Right cardiac atrium (tissue), 5 donors: ENCODE results near the gene RSPH6A. TPM values are rescaled to one million over a fixed set of nuclear protein-coding genes. Genes with fewer than 3 reads are reported as not detected.

Source experiments
- ATAC-seq, 2 donors: fragments of 200-7000 bp; cut with Tn5 transposase; one replicate each; pipeline versions ENCODE4 v1.8.0 to v1.9.1; 2020; ENCODE audit warnings: moderate library complexity in 2 of 2, mild to moderate bottlenecking in 1 of 2
- DNase-seq, 3 donors: peaks; one replicate each; pipeline ENCODE4 v3.0.0-alpha.2; 2020
- H3K27ac ChIP-seq: one replicate; pipeline ENCODE4 v1.5.1; 2013; ENCODE audit warnings: mild to moderate bottlenecking, low read length, control low read depth, moderate library complexity
- H3K27me3 ChIP-seq: one replicate; pipeline ENCODE4 v1.6.1; 2013; ENCODE audit not compliant: control insufficient read depth, insufficient read depth
- H3K4me1 ChIP-seq: one replicate; pipeline ENCODE4 v1.6.1; 2013; ENCODE audit warnings: low read length; ENCODE audit not compliant: control insufficient read depth, insufficient read depth
- H3K4me3 ChIP-seq: one replicate; pipeline ENCODE4 v1.5.1; 2013; ENCODE audit warnings: low read length, control low read depth
- H3K9me3 ChIP-seq: one replicate; pipeline ENCODE4 v1.6.1; 2013; ENCODE audit warnings: low read length; ENCODE audit not compliant: control insufficient read depth
- WGBS: extraction: QIAGEN DNeasy Blood & Tissue Kit; methylation state at CpG from one replicate; pipeline ENCODE4 v1.1.7; 2013; 5-methylcytosine and 5-hydroxymethylcytosine counted together
- intact Hi-C, 4 donors: fragments of 100-400 bp; cut with DNase I; formaldehyde crosslinking; loops; one replicate each; pipeline versions ENCODE4 v1.11.0 to v1.14.0; 2022 to 2023
- polyA plus RNA-seq: library from polyadenylated mRNA; stranded (reverse); fragments of 200-250 nt; gene quantifications from one replicate; pipeline ENCODE4 v1.2.3, GENCODE V29; 2013
- total RNA-seq, 4 donors: library from RNA; stranded (reverse); fragmentation: NEBNext Ultra II Directional; extraction: Animal tissue kit (Norgen Biotek cat#: 25700); gene quantifications; one replicate each; pipeline ENCODE4 v1.2.1, GENCODE V29; 2021
- donor health status: healthy with polysubstance abuse.
- donor health status: DM: no; HTN: yes; CAD: no.
- donor health status: DM: no; HTN: no; CAD: no.
- donor health status: DM: no; HTN: yes; CAD: no; lungs with severe emphysema.
- donor health status: DM: yes; HTN: yes; CAD: no.

RSPH6A gene
- total and polyA plus RNA-seq, 5 donors = 0.14 TPM; not detected in 4

GRCh38 chr19:45768655-45768983 is 46.5 kb downstream of the RSPH6A start:
- ATAC-seq = no peak
- H3K27ac ChIP-seq = peak overlapping the region; percentile 99
- H3K27me3 ChIP-seq = no peaks in the 10 kb centered on the region
- intact Hi-C loops = loop anchor here in 1 of 4 donors (5.0 to 10.0 kb wide), 2 partner anchors 54 to 76 kb away; partner anchors contain the start of genes QPCTL and SNRPD2
- peak in 2 of 3 donors; percentile 86 to 87 for DNase-seq
- under 1% methylated on average over 31 of the region's 33 CpGs for WGBS
- H3K4me1 ChIP-seq = no peaks in the 10 kb centered on the region
- H3K9me3 ChIP-seq = no peaks in the 10 kb centered on the region
- peak overlapping the region; percentile 80 for H3K4me3 ChIP-seq

- intact Hi-C loops = loop anchor here in 1 of 4 donors (5.0 to 10.0 kb wide), 2 partner anchors 53 to 76 kb away; partner anchors contain the start of genes QPCTL and SNRPD2
- Histone ChIP-seq H3K4me3 (peak overlapping the region; percentile 80), H3K27me3 (no peaks in the 10 kb centered on the region), H3K9me3 (no peaks in the 10 kb centered on the region), H3K27ac (peak overlapping the region; percentile 99), H3K4me1 (no peaks in the 10 kb centered on the region)
- DNase-seq (peak; percentile 70 to 91 (median 90)), ATAC-seq (no peak)
- WGBS = under 1% methylated on average over 102 of the region's 102 CpGs
Observed at GRCh38 chr19:45767881-45768654, 47.0 kb downstream of the RSPH6A start.

- H3K27ac ChIP-seq = peak overlapping the region; percentile 99
- peak overlapping the region; percentile 80 for H3K4me3 ChIP-seq
- DNase-seq = peak; percentile 81 to 92 (median 90)
- intact Hi-C loops = loop anchor here in 1 of 4 donors (5.0 to 10.0 kb wide), 2 partner anchors 53 to 75 kb away; partner anchors contain the start of genes QPCTL and SNRPD2
- no peaks in the 10 kb centered on the region for H3K9me3 ChIP-seq
- no peaks in the 10 kb centered on the region for H3K4me1 ChIP-seq
- no peaks in the 10 kb centered on the region for H3K27me3 ChIP-seq
- 10% methylated on average over 31 of the region's 31 CpGs for WGBS
- peak; percentile 3 to 8 for ATAC-seq
Observed at GRCh38 chr19:45767410-45767880, 47.7 kb downstream of the RSPH6A start.

GRCh38 chr19:45766869-45767346 is 48.2 kb downstream of the RSPH6A start:
- Histone ChIP-seq H3K4me3 (peak overlapping the region; percentile 80), H3K9me3 (no peaks in the 10 kb centered on the region), H3K27me3 (no peaks in the 10 kb centered on the region), H3K4me1 (no peaks in the 10 kb centered on the region), H3K27ac (peak overlapping the region; percentile 99)
- DNase-seq (peak in 1 of 3 donors; percentile 82), ATAC-seq (no peak)
- 16% methylated on average over 24 of the region's 24 CpGs for WGBS
- intact Hi-C loops = loop anchor here in 1 of 4 donors (5.0 to 10.0 kb wide), 2 partner anchors 52 to 75 kb away; partner anchors contain the start of genes QPCTL and SNRPD2

- Histone ChIP-seq H3K4me3 (peak overlapping the region; percentile 80), H3K4me1 (no peaks in the 10 kb centered on the region), H3K27me3 (no peaks in the 10 kb centered on the region), H3K9me3 (no peaks in the 10 kb centered on the region), H3K27ac (peak overlapping the region; percentile 99)
- intact Hi-C loops = loop anchor here in 1 of 4 donors (5.0 to 10.0 kb wide), 2 partner anchors 52 to 74 kb away; partner anchors contain the start of genes QPCTL and SNRPD2
- WGBS = 57% methylated on average over 17 of the region's 17 CpGs
- ATAC-seq = no peak
- peak in 2 of 3 donors; percentile 62 to 85 for DNase-seq
Observed at GRCh38 chr19:45766296-45766868, 48.7 kb downstream of the RSPH6A start.

- 54% methylated on average over 23 of the region's 23 CpGs for WGBS
- intact Hi-C loops = loop anchor here in 1 of 4 donors (5.0 to 10.0 kb wide), 2 partner anchors 51 to 73 kb away; partner anchors contain the start of genes QPCTL and SNRPD2
- no peaks in the 10 kb centered on the region for H3K27me3 ChIP-seq
- DNase-seq = peak in 2 of 3 donors; percentile 77 to 84
- H3K9me3 ChIP-seq = no peaks in the 10 kb centered on the region
- H3K27ac ChIP-seq = peak overlapping the region; percentile 99
- no peak for ATAC-seq
- no peaks in the 10 kb centered on the region for H3K4me1 ChIP-seq
- H3K4me3 ChIP-seq = no peak overlapping the region
Observed at GRCh38 chr19:45765702-45766295, 49.3 kb downstream of the RSPH6A start.

- 36% methylated on average over 21 of the region's 21 CpGs for WGBS
- peak in 1 of 2 donors; percentile 1 for ATAC-seq
- Histone ChIP-seq H3K27ac (peak overlapping the region; percentile 86), H3K4me3 (no peak overlapping the region), H3K4me1 (no peaks in the 10 kb centered on the region), H3K27me3 (no peaks in the 10 kb centered on the region), H3K9me3 (no peaks in the 10 kb centered on the region)
- DNase-seq = peak in 2 of 3 donors; percentile 82 to 83
- intact Hi-C loops = loop anchor here in 1 of 4 donors (5.0 to 10.0 kb wide), 2 partner anchors 50 to 73 kb away; partner anchors contain the start of genes QPCTL and SNRPD2
Observed at GRCh38 chr19:45764945-45765701, 50.0 kb downstream of the RSPH6A start.

- H3K9me3 ChIP-seq = no peaks in the 10 kb centered on the region
- H3K4me3 ChIP-seq = no peak overlapping the region
- intact Hi-C loops = loop anchor here in 1 of 4 donors (10.0 kb wide), 1 partner anchor 50 kb away; no protein-coding TSS in a partner anchor
- 47% methylated on average over 6 of the region's 6 CpGs for WGBS
- H3K27ac ChIP-seq = peak overlapping the region; percentile 86
- no peaks in the 10 kb centered on the region for H3K27me3 ChIP-seq
- H3K4me1 ChIP-seq = no peaks in the 10 kb centered on the region
- DNase-seq = no peak
- ATAC-seq = no peak
Observed at GRCh38 chr19:45764475-45764874, 50.6 kb downstream of the RSPH6A start.

- peak in 1 of 3 donors; percentile 67 for DNase-seq
- ATAC-seq = no peak
- 36% methylated on average over 27 of the region's 27 CpGs for WGBS
- H3K27me3 ChIP-seq = no peaks in the 10 kb centered on the region
- no peaks in the 10 kb centered on the region for H3K9me3 ChIP-seq
- no peaks in the 10 kb centered on the region for H3K4me1 ChIP-seq
- peak overlapping the region; percentile 22 for H3K27ac ChIP-seq
- H3K4me3 ChIP-seq = no peak overlapping the region
- intact Hi-C loops = loop anchor here in 1 of 4 donors (10.0 kb wide), 1 partner anchor 49 kb away; no protein-coding TSS in a partner anchor
Observed at GRCh38 chr19:45763691-45764294, 51.3 kb downstream of the RSPH6A start.
